Ovary (tissue), 9 donors: Measurements from ENCODE around the gene TET2. TPM values are rescaled to one million over a fixed set of nuclear protein-coding genes. Genes with fewer than 3 reads are reported as not detected.

Experiments
- polyA plus RNA-seq, 2 donors: library from polyadenylated mRNA; stranded (reverse); fragments of 200-250 nt in 1 of 2; fragments of 350-450 nt in 1 of 2; fragmentation: Illumina TruSeq in 1 of 2; extraction: RNeasy Lipid Tissue Mini Kit (QIAGEN cat#74804) in 1 of 2; gene quantifications; one replicate each; pipeline ENCODE4 v1.2.3, GENCODE V29; 2013 to 2014
- small RNA-seq: library from RNA; depleted of rRNA; stranded (forward); fragments of <200 nt; gene quantifications from one replicate; pipeline ENCODE3, GENCODE V24; 2016
- total RNA-seq, 7 donors: library from RNA; depleted of rRNA in 2 of 7; stranded (reverse); fragments of >200 nt in 2 of 7; fragmentation: NEBNext Ultra II Directional in 3 of 7; extraction: Animal tissue kit (Norgen Biotek cat#: 25700) in 3 of 7; gene quantifications; one replicate each; pipeline versions ENCODE4 v1.1.0 to v1.2.4, GENCODE V29; 2016 to 2023
- donor health status: DM: no; HTN: no; CAD: no; lungs with moderate emphysema.
- donor health status: DM: no; HTN: no; CAD: no.
- donor health status: Bipolar disorder and iron deficiency.
- donor health status: DM: yes; HTN: yes; CAD: no.
- donor health status: DM: no; HTN: no; CAD: no.
- donor health status: DM: yes; HTN: yes; CAD: no.

Gene TET2
- total and polyA plus RNA-seq, 9 donors: 3.7 to 20.8 (median 17.3) TPM

Small RNAs within 50 kb of the gene (small RNA-seq; reads per million reads assigned to genes)
- gene RF00322 (not detected), gene RN7SL89P (not detected)
